SK-N-SH treated with all-trans-retinoic acid at 6 μM for 48 hours (cell line): ENCODE measurements around the gene EOGT.

Experiments
- ATAC-seq: fragments of 200-7000 bp; cut with Tn5 transposase; 3 replicates; pipeline ENCODE4 v1.9.1; 2020; ENCODE audit warnings: mild to moderate bottlenecking, moderate library complexity
- BACH2 ChIP-seq: fragments of 250-450 bp; sonication (Bioruptor Pico); IDR thresholded peaks from 2 replicates; pipeline ENCODE4 v1.9.0; 2021; ENCODE audit warnings: mild to moderate bottlenecking, borderline replicate concordance
- CSDC2 ChIP-seq: fragments of 250-450 bp; sonication (Bioruptor Pico); IDR thresholded peaks from 2 replicates; pipeline ENCODE4 v1.5.0; 2020; ENCODE audit warnings: mild to moderate bottlenecking, moderate library complexity
- ESRRG ChIP-seq: fragments of 250-450 bp; sonication (Bioruptor Pico); IDR thresholded peaks from 2 replicates; pipeline ENCODE4 v1.6.1; 2021; ENCODE audit warnings: mild to moderate bottlenecking
- GLIS3 ChIP-seq: fragments of 250-450 bp; sonication (Bioruptor Pico); IDR thresholded peaks from 2 replicates; pipeline ENCODE4 v1.5.0; 2020; ENCODE audit warnings: mild to moderate bottlenecking, moderate library complexity
- ISL1 ChIP-seq: fragments of 250-450 bp; sonication (Bioruptor Pico); IDR thresholded peaks from 2 replicates; pipeline ENCODE4 v2.1.2; 2022; ENCODE audit warnings: mild to moderate bottlenecking, moderate library complexity
- OSR1 ChIP-seq: fragments of 250-450 bp; sonication (Bioruptor Pico); IDR thresholded peaks from 2 replicates; pipeline ENCODE4 v1.8.0; 2022; ENCODE audit warnings: moderate library complexity, mild to moderate bottlenecking, inconsistent platforms
- PPARA ChIP-seq: fragments of 250-450 bp; sonication (Bioruptor Pico); IDR thresholded peaks from 2 replicates; pipeline ENCODE4 v1.5.0; 2020; ENCODE audit warnings: mild to moderate bottlenecking, borderline replicate concordance
- SNAI2 ChIP-seq: fragments of 250-450 bp; sonication (Bioruptor Pico); IDR thresholded peaks from 2 replicates; pipeline ENCODE4 v1.5.0; 2020; ENCODE audit warnings: mild to moderate bottlenecking, moderate library complexity
- TCF4 ChIP-seq: fragments of 250-450 bp; sonication (Bioruptor Pico); IDR thresholded peaks from 2 replicates; pipeline ENCODE4 v1.8.0; 2021; ENCODE audit warnings: mild to moderate bottlenecking, moderate library complexity, borderline replicate concordance
- TOX ChIP-seq: fragments of 250-450 bp; sonication (Bioruptor Pico); IDR thresholded peaks from 2 replicates; pipeline ENCODE4 v1.8.0; 2021; ENCODE audit warnings: mild to moderate bottlenecking, moderate library complexity, borderline replicate concordance
- ZC3H10 ChIP-seq: fragments of 250-450 bp; sonication (Bioruptor Pico); IDR thresholded peaks from 2 replicates; pipeline ENCODE4 v1.5.1; 2021; ENCODE audit warnings: mild to moderate bottlenecking, moderate library complexity
- ZFP3 ChIP-seq: fragments of 250-450 bp; sonication (Bioruptor Pico); IDR thresholded peaks from 2 replicates; pipeline ENCODE4 v1.5.0; 2020; ENCODE audit warnings: mild to moderate bottlenecking, moderate library complexity
- ZFP30 ChIP-seq: fragments of 450-650 bp; formaldehyde crosslinking; IDR thresholded peaks from 2 replicates; pipeline ENCODE4 v1.5.0; 2022; ENCODE audit warnings: mild to moderate bottlenecking, moderate library complexity
- ZNF565 ChIP-seq: fragments of 450-650 bp; formaldehyde crosslinking; conservative IDR thresholded peaks from 2 replicates; pipeline ENCODE4 v1.5.0; 2020; ENCODE audit warnings: low read depth, mild to moderate bottlenecking, moderate library complexity
- ZNF8 ChIP-seq: fragments of 450-650 bp; formaldehyde crosslinking; IDR thresholded peaks from 2 replicates; pipeline ENCODE4 v1.5.0; 2020; ENCODE audit warnings: mild to moderate bottlenecking, moderate library complexity
- TF ChIP-seq, protein P1 (sequence below): fragments of 250-450 bp; sonication (Bioruptor Pico); IDR thresholded peaks from 2 replicates; pipeline ENCODE4 v1.5.1; 2020; ENCODE audit warnings: low read depth, mild to moderate bottlenecking, moderate library complexity
- TF ChIP-seq, protein P2 (sequence below): fragments of 250-450 bp; sonication (Bioruptor Pico); IDR thresholded peaks from 2 replicates; pipeline ENCODE4 v1.5.0; 2020; ENCODE audit warnings: mild to moderate bottlenecking, moderate library complexity
- TF ChIP-seq, protein P3 (sequence below): fragments of 250-450 bp; sonication (Bioruptor Pico); IDR thresholded peaks from 2 replicates; pipeline ENCODE4 v1.8.0; 2021; ENCODE audit warnings: low read depth, mild to moderate bottlenecking, moderate library complexity, borderline replicate concordance
- TF ChIP-seq, protein P4 (sequence below): fragments of 250-450 bp; sonication (Bioruptor Pico); IDR thresholded peaks from 2 replicates; pipeline ENCODE4 v1.8.0; 2020; ENCODE audit warnings: mild to moderate bottlenecking, moderate library complexity, borderline replicate concordance
- TF ChIP-seq, protein P5 (sequence below): fragments of 250-450 bp; sonication (Bioruptor Pico); IDR thresholded peaks from 2 replicates; pipeline ENCODE4 v1.5.1; 2021; ENCODE audit warnings: mild to moderate bottlenecking, moderate library complexity

The EOGT gene

DNA sequence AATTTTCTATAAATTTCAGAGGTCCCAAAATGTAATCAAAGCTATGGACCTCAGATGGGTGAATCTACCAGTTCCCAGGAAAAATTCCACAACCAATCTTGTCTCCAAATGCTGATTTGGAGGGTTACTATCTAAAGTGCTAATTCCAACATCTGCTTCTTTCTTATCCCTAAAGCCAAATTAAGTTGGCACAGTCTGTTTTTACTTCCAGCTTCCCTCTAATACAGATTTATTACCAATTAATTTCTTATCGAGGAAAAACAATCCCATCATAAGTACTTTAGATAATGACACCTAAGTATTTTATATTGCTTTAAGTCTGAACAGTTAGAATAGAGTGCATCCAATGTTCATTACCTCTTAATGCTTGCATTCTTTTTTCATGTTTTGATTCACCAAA is 68.3 kb downstream of the EOGT start:
- ATAC-seq: no peak
- TF ChIP-seq TCF4 (peak; percentile 76), ZC3H10 (no peak)

DNA sequence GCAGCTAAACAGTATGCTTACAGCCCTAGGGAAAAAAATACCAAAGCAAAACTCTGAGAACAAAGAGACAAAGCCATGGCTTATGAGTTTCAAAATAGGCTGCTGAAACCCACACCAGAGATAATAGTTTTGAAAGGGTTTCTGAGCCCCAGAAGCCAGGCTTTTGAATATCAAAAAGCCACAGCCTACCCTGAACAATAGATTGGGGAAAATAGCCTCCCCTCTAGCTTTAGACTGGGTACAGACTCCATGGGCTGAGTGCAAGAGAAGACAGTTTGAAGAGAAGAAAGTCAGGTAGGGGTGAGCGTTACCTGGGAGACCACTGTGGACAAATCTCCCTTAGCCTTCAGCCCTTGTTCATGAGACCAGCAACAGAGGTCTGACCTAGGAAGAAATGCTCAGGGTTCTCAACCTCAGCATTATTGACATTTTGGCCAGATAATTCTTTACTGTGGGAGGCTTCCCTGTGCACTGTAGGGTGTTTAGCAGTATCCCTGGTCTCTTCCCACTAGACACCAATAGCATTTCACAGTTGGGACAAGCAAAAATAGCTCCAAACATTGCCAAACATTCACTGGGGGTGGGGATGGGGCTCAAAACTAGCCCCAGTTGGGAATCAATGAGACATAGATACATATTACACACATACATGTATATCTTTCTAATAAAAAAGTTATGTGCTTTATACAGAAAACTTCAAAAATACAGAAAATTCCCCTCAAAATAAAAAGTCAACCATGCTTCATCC is 69.6 kb downstream of the EOGT start:
- ATAC-seq: no peak
- TF ChIP-seq GLIS3 (CRISPR knock-in tag) (no peak), ZC3H10 (no peak)

DNA sequence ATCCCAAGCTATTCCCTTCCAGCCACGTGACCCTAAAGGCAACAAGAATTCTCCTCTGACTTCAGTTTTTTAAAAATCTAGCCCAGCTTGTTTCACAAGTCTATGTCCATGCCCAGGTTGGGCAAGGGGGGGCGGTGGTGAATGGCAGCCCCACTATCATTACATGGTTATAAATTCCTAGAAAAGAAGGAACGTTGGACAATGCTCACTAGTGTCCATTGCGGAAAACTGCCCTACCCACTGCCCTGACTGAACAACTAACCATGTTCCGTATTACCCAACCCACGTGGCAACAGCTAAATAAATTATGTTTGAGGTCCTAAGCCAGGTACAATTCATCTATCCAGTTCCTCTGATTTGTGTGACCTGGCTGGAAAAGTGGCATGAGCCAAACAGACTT is 72.4 kb downstream of the EOGT start:
- TF ChIP-seq ZNF565 (no peak), TOX (no peak), ISL1 (CRISPR knock-in tag) (no peak), ZFP3 (CRISPR knock-in tag) (no peak), PPARA (CRISPR knock-in tag) (no peak), ESRRG (no peak), TCF4 (no peak), ZNF8 (no peak), SNAI2 (CRISPR knock-in tag) (no peak), OSR1 (CRISPR knock-in tag) (no peak)
- TF ChIP-seq, protein P1, sequence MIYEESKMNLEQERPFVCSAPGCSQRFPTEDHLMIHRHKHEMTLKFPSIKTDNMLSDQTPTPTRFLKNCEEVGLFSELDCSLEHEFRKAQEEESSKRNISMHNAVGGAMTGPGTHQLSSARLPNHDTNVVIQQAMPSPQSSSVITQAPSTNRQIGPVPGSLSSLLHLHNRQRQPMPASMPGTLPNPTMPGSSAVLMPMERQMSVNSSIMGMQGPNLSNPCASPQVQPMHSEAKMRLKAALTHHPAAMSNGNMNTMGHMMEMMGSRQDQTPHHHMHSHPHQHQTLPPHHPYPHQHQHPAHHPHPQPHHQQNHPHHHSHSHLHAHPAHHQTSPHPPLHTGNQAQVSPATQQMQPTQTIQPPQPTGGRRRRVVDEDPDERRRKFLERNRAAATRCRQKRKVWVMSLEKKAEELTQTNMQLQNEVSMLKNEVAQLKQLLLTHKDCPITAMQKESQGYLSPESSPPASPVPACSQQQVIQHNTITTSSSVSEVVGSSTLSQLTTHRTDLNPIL (CRISPR knock-in tag): no peak
- TF ChIP-seq, all 23 proteins: peak for 0
- no peak for ATAC-seq

DNA sequence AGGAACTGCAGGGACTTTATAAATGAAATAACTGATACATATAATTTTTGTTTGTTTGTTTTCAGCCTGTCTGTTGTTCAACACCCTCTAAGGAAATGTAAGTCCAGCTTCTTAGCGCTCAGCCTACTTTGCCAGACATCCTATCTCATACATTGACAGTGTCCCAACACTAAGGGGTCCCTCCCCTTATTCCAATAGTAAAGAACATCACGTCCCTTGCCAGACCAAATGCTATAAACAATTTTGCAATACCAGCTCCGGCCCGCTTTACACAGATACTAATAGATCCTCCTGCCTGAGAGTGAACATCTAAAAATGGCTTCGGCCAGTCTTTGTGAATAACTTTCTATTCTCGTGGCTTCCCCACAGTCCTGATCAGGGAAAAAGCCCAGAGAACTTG is 76.6 kb downstream of the EOGT start:
- no peak for ATAC-seq
- TF ChIP-seq TOX: no peak
- TF ChIP-seq GLIS3 (CRISPR knock-in tag): no peak
- no peak for TF ChIP-seq ZNF565
- TF ChIP-seq PPARA (CRISPR knock-in tag): no peak
- TF ChIP-seq, protein P2, sequence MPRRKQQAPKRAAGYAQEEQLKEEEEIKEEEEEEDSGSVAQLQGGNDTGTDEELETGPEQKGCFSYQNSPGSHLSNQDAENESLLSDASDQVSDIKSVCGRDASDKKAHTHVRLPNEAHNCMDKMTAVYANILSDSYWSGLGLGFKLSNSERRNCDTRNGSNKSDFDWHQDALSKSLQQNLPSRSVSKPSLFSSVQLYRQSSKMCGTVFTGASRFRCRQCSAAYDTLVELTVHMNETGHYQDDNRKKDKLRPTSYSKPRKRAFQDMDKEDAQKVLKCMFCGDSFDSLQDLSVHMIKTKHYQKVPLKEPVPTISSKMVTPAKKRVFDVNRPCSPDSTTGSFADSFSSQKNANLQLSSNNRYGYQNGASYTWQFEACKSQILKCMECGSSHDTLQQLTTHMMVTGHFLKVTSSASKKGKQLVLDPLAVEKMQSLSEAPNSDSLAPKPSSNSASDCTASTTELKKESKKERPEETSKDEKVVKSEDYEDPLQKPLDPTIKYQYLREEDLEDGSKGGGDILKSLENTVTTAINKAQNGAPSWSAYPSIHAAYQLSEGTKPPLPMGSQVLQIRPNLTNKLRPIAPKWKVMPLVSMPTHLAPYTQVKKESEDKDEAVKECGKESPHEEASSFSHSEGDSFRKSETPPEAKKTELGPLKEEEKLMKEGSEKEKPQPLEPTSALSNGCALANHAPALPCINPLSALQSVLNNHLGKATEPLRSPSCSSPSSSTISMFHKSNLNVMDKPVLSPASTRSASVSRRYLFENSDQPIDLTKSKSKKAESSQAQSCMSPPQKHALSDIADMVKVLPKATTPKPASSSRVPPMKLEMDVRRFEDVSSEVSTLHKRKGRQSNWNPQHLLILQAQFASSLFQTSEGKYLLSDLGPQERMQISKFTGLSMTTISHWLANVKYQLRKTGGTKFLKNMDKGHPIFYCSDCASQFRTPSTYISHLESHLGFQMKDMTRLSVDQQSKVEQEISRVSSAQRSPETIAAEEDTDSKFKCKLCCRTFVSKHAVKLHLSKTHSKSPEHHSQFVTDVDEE (CRISPR knock-in tag): no peak
- no peak for TF ChIP-seq SNAI2 (CRISPR knock-in tag)
- TF ChIP-seq, protein P3, sequence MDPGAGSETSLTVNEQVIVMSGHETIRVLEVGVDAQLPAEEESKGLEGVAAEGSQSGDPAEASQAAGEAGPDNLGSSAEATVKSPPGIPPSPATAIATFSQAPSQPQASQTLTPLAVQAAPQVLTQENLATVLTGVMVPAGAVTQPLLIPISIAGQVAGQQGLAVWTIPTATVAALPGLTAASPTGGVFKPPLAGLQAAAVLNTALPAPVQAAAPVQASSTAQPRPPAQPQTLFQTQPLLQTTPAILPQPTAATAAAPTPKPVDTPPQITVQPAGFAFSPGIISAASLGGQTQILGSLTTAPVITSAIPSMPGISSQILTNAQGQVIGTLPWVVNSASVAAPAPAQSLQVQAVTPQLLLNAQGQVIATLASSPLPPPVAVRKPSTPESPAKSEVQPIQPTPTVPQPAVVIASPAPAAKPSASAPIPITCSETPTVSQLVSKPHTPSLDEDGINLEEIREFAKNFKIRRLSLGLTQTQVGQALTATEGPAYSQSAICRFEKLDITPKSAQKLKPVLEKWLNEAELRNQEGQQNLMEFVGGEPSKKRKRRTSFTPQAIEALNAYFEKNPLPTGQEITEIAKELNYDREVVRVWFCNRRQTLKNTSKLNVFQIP: no peak
- TF ChIP-seq OSR1 (CRISPR knock-in tag): no peak
- TF ChIP-seq, protein P4, sequence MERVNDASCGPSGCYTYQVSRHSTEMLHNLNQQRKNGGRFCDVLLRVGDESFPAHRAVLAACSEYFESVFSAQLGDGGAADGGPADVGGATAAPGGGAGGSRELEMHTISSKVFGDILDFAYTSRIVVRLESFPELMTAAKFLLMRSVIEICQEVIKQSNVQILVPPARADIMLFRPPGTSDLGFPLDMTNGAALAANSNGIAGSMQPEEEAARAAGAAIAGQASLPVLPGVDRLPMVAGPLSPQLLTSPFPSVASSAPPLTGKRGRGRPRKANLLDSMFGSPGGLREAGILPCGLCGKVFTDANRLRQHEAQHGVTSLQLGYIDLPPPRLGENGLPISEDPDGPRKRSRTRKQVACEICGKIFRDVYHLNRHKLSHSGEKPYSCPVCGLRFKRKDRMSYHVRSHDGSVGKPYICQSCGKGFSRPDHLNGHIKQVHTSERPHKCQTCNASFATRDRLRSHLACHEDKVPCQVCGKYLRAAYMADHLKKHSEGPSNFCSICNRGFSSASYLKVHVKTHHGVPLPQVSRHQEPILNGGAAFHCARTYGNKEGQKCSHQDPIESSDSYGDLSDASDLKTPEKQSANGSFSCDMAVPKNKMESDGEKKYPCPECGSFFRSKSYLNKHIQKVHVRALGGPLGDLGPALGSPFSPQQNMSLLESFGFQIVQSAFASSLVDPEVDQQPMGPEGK: no peak
- no peak for TF ChIP-seq ZC3H10
- TF ChIP-seq, protein P5, sequence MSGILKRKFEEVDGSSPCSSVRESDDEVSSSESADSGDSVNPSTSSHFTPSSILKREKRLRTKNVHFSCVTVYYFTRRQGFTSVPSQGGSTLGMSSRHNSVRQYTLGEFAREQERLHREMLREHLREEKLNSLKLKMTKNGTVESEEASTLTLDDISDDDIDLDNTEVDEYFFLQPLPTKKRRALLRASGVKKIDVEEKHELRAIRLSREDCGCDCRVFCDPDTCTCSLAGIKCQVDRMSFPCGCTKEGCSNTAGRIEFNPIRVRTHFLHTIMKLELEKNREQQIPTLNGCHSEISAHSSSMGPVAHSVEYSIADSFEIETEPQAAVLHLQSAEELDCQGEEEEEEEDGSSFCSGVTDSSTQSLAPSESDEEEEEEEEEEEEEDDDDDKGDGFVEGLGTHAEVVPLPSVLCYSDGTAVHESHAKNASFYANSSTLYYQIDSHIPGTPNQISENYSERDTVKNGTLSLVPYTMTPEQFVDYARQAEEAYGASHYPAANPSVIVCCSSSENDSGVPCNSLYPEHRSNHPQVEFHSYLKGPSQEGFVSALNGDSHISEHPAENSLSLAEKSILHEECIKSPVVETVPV (CRISPR knock-in tag): no peak

DNA sequence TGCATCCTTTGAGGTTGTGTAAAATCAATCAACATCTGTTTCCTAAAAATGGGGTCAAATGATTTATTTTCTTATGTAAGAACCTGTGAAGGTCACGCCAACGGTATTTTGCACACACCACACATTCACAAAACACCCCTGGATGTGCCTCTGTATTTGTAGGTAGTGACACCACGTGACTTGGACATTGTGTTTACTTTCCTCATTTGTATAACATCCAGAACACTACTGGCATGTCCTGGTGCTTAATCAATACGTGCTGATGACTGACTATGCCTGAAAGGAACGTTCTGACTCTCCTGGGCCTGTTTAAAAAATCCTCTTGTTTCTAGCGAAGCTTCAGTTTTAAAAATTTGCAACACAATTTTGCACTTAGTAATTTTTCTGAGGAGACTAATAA is 77.7 kb downstream of the EOGT start:
- TF ChIP-seq SNAI2 (CRISPR knock-in tag) (no peak), CSDC2 (no peak), ZFP30 (CRISPR knock-in tag) (no peak), OSR1 (CRISPR knock-in tag) (no peak), ISL1 (CRISPR knock-in tag) (no peak), ZC3H10 (no peak), BACH2 (CRISPR knock-in tag) (no peak), ESRRG (no peak), ZFP3 (CRISPR knock-in tag) (no peak)
- ATAC-seq: no peak
